Stimulated activated naive CD4-positive, alpha-beta T cell treated with Interleukin-2 at 50 U/mL for 16 hours (primary cell): ENCODE data around the gene IGFBP5.

Source experiments
- DNase-seq: peaks from one replicate; lab custom pipeline; 2025; lab: John Stamatoyannopoulos, UW

IGFBP5 gene

GRCh38 chr2:216644842-216645635 is 50.3 kb downstream of the IGFBP5 start:
- no peak for DNase-seq

DNA sequence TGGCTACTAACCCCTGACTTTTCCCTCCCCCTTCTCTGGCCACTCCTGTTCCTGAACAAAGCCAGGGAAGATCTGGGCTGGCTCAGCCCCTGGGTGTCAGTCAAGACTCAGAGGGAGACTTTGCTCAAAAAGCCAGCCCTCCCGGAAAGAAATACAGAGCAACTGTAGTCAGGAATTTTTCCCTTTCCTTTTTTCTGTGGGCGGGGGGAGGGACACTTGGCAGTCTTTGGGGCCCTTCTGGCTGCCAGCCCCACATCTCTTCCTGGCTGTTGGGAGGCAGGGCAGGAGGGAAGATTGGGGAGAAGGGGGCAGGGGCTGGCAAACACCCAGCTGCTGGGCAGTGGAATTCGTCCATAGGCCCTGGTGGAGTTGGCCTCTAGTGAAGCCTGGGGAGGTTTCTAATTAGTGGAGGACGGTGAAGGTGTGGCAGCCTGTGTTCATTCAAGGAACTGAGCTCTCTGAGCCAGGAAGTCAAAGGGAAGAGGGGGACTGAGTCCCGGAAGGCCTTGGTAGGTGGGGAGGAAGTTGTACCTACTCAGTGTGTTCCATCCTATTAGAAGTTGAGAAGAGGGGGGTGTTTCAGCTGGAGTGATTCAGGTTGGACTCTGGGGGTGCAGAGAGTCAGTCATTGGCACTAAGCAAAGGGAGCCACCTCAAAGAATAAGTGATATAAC is 51.2 kb downstream of the IGFBP5 start:
- no peak for DNase-seq

GRCh38 chr2:216637472-216637871 is 57.9 kb downstream of the IGFBP5 start:
- no peak for DNase-seq

DNA sequence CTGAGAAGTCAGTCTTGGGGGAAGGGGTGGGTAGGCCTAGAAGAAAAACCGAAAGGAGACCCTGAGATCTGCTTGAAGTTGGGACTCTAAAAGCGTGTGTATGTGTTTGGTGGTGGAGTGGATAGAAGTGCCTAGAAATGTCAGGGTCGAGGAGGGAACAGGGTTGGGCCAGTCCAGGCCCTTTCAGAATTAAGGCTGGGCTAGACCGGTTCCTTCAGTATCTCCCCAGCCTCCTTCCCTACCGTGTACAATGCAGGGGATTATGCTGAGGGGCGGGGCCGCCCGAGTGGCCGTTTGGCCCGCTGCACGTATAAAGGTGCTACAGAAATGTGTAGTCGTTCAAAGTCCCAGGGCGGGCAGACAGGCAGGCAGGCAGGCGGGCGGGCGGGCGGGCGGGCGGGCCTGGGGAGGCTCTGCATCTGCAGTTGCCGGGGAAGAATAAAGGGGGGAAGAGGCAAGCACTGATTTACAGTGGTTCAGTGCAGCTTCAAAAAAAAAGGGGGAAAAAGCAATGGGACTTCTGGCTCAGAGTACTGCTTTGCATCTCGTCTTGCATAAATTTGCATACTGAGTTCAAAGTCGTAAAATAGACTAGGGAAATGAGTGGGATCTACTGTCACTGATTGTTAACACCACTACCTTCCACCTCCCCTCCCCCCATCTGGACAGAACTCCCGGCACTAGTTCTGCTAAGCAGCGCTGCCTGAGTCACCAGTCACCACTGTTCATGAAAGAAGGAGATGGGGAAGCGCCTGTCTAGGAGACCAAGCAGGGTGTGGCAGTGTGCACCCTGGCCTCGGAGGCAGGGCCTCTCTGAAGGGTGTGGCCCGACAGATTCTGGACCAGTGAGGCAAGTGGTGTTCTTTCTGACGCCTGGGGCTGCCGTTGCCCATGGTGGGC is 58.5 kb downstream of the IGFBP5 start:
- no peak for DNase-seq

- no peak for DNase-seq
Measured at GRCh38 chr2:216635701-216636550, 59.4 kb downstream of the IGFBP5 start.

GRCh38 chr2:216635171-216635570 is 60.2 kb downstream of the IGFBP5 start:
- DNase-seq = no peak

GRCh38 chr2:216634370-216635148 is 60.8 kb downstream of the IGFBP5 start:
- no peak for DNase-seq

DNA sequence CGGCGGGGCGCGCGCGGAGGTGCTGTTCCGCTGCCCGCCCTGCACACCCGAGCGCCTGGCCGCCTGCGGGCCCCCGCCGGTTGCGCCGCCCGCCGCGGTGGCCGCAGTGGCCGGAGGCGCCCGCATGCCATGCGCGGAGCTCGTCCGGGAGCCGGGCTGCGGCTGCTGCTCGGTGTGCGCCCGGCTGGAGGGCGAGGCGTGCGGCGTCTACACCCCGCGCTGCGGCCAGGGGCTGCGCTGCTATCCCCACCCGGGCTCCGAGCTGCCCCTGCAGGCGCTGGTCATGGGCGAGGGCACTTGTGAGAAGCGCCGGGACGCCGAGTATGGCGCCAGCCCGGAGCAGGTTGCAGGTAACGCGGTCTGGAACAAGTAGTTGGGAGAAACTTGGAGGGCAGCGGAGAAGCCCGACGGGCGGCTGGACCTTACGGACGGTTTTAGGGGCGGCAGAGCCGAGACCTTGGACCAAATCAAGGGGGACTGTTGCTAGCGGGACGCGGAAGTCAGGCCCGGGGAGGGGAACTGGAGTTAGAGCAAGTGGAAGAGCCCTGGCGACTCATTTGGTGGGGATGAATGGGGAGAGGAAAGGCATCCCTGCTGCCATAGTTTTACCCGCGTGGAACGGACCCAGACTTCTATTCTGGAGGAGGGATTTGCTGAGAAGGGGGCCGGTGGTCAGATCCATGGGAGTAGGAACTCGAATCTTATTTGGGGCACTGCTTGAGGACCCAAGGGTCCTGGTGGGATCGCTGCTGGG is 61.6 kb downstream of the IGFBP5 start:
- no peak for DNase-seq

GRCh38 chr2:216632952-216633615 is 62.3 kb downstream of the IGFBP5 start, which contains the start of gene IGFBP2:
Gene IGFBP2 (plus strand): TSS chr2:216633420. CDS start chr2:216633524, 104 bp downstream.
- DNase-seq = no peak

DNA sequence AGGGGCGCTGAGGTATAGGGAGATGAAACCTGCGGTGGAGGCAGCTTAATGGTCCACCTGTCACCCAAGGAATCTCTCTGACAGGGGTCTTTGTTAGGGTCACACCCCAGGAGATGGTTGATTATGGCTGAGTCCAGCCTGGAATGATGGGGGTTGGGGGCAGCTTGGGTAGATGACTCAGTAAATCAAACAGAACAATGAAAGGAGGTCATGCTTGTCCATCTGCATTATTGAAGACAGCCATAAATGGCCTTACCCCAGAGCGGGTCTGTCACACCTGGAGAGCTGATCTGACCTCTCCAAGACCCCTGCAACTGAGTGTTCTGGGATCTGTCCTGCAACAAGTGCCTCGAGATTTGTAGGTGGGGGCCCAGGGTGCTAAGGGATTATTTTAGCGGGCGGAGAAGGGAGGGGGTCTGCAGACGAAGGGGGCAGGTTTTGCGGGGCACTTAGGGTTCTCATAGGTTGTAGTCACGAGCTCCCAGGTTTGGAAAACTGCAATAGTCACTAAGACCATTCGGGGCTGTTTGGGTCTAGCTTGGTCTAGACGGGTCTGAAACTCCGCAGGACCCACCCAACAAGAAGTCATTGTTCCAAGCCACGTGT is 62.9 kb downstream of the IGFBP5 start:
- DNase-seq = no peak

DNA sequence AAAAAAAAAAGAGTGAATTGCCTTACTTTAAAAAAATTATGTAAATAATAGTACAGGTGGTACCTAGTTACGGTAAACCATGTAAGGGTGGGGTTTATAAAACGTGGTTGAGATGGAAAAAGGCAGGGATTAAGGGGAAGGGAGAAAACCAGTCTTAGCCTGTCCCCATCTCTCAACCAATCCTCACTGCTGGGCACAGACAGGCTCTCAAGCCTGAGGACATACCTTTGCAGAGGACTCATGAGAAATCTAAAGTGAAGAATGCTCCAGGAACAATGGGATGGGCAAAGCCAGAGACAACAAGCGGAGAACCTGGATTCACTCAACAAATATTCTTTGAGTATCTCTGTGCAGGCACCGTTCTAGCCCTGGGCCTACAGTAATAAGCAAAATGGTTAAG is 65.6 kb downstream of the IGFBP5 start:
- no peak for DNase-seq

DNA sequence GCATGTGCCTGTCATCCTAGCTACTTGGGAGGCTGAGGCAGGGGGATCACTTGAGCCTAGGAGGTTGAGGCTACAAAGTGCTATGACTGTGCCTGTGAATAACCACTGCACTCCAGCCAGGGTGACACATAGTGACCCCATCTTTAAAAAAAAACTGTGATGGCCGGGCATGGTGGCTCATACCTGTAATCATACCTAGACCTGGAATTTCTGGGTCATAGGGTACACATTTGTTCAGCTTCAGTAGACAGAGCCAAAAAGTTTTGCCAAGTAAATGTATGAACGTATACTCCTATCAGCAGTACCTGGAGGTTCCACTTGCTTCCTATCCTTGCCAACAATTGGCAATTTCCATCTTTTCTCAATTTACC is 68.5 kb downstream of the IGFBP5 start:
- no peak for DNase-seq

GRCh38 chr2:216626168-216626874 is 69.0 kb downstream of the IGFBP5 start:
- no peak for DNase-seq

GRCh38 chr2:216624251-216624650 is 71.1 kb downstream of the IGFBP5 start:
- no peak for DNase-seq

DNA sequence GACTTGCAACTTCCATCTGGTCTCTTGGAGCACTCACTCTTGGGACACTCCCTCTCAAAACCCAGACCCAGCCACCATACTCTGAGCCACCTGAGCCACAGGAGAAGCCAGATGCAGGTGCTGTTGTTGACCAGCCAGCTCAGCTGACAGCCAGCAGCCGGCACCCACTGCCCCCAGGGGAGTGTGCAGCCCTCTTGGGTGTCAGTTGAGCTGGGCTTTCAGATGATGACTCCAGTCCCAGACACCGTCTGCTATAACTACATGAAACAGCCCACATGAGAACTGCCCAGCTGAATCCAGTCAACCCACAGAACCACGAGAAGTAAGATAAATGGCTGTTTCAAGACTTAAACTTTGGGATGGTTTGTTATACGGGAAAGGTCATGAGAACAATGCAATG is 72.8 kb downstream of the IGFBP5 start:
- no peak for DNase-seq
